GM21528 (cell line): ENCODE data around the gene CYP2A6.

Experiments
- ATAC-seq: cut with Tn5 transposase; IDR thresholded peaks from one replicate; pipeline ENCODE4 v1.9.1; 2021; ENCODE audit warnings: mild to moderate bottlenecking, moderate library complexity; ENCODE audit not compliant: unreplicated experiment, low FRiP score

The CYP2A6 gene

GRCh38 chr19:40804783-40805242 lies 45.4 kb downstream of the CYP2A6 start:
- no peak for ATAC-seq

GRCh38 chr19:40803857-40804782 lies 46.1 kb downstream of the CYP2A6 start:
- ATAC-seq, result no peak

GRCh38 chr19:40803170-40803856 lies 46.9 kb downstream of the CYP2A6 start:
- no peak for ATAC-seq

GRCh38 chr19:40802300-40803169 lies 47.7 kb downstream of the CYP2A6 start:
- no peak for ATAC-seq

GRCh38 chr19:40801426-40802299 lies 48.6 kb downstream of the CYP2A6 start:
- ATAC-seq, result no peak

- ATAC-seq, result no peak
These were observed 49.3 kb downstream of the CYP2A6 start for GRCh38 chr19:40800997-40801377.

- ATAC-seq, result no peak
These were observed 49.8 kb downstream of the CYP2A6 start for GRCh38 chr19:40800339-40800996.

- ATAC-seq, result no peak
These were observed 50.5 kb downstream of the CYP2A6 start for GRCh38 chr19:40799558-40800338.

- ATAC-seq, result peak; percentile 66
These were observed 51.3 kb downstream of the CYP2A6 start, which contains the start of gene EGLN2 for GRCh38 chr19:40798683-40799557. EGLN2 (plus strand) TSS chr19:40799191; CDS start chr19:40800573, 1,382 bp downstream.

GRCh38 chr19:40797963-40798682 lies 52.1 kb downstream of the CYP2A6 start:
- ATAC-seq, result peak; percentile 26

GRCh38 chr19:40797166-40797962 lies 52.9 kb downstream of the CYP2A6 start:
- no peak for ATAC-seq
